ENCODE results near the gene OR2T35. TPM values are rescaled to one million over a fixed set of nuclear protein-coding genes. Genes with fewer than 3 reads are reported as not detected.

Gene OR2T35
- total RNA-seq, 1 donor from 2014 or later = not detected

GRCh38 chr1:248625971-248626370 is 19.1 kb downstream of the OR2T35 start:
- no peak for DNase-seq

GRCh38 chr1:248625166-248625565 is 19.9 kb downstream of the OR2T35 start:
- DNase-seq = no peak

- DNase-seq = no peak
These were observed 22.5 kb downstream of the OR2T35 start for GRCh38 chr1:248622570-248623001.

DNA sequence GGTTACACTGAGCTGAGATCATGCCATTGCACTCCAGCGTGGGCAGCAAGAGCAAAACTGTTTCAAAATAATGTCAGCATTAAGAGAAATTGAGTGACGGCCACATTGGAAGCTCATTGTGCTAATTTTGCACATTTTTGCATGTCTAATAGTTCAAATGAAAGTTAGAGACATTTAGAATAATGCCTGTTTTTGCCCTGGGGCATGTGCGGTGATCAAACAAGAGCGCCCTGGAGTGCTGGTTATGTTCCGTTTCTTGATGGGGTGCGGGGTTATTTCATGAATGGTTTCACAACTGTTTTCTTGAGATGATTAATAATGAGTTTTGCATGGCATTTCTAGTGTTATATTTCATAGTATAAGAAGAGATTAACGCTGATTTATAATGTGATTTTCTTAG is 23.3 kb downstream of the OR2T35 start:
- DNase-seq = no peak

DNA sequence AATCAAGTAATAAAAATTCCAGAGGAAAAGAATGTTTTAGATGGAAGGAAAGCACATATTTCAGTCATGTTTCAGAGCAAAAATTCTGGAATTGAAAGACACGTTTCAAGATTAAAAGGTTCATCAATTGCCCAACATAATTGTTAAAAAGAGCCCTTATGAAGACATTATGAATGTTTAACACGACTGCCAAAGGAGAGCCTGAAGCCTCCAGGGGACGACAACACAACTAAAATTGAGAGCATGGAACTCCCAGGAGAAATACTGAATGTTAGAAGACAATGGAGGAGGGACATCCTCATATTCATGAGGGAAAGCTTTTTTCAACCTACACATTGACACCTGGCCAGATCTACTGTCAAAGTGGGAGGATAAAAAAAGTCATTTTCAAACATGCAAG is 26.2 kb downstream of the OR2T35 start:
- peak; percentile 16 for DNase-seq

- DNase-seq = no peak
These were observed 27.0 kb downstream of the OR2T35 start for GRCh38 chr1:248618119-248618518.

DNA sequence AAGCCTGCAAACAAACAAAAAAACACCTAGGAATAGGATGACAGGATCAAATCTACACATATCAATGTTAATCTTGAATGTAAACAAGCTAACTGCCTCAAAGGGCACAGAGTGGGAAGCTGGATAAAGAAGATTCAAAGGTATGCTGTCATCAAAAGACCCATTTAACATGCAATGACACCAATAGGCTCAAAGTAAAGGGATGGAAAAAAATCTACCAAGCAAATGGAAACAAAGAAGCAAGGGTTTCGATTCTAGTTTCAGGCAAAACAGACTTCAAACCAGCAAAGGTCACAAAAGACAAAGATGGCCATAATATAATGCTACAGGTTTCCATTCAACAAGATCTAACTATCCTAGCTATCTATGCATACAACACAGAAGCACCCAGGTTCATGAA is 31.3 kb downstream of the OR2T35 start:
- DNase-seq = no peak

DNA sequence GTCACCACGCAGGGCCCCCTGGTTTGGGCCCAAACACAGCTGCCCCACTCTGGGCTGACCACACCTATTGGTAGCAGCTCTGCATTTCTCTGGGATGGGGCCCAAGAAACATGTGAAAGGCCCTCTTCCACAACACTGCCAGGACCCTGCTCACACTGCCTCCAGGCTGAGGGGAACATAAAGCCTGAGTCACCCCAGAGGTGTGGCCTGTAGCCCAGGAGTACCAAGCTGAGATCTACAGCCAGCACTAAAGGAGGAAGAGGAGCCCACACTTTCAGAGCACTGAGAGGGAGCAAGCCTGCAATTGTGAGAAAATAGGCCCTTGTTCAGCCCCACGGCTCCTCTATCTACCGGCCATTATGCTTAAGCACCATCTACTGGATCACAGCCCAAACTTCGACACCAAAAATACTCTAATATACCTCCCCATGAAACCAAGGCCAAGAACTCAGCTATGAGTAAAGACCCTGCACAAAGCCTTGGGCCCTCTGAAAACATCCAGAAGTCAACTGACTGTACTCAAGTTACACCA is 33.1 kb downstream of the OR2T35 start:
- no peak for DNase-seq

- no peak for DNase-seq
These were observed 34.8 kb downstream of the OR2T35 start for GRCh38 chr1:248610301-248610700.

DNA sequence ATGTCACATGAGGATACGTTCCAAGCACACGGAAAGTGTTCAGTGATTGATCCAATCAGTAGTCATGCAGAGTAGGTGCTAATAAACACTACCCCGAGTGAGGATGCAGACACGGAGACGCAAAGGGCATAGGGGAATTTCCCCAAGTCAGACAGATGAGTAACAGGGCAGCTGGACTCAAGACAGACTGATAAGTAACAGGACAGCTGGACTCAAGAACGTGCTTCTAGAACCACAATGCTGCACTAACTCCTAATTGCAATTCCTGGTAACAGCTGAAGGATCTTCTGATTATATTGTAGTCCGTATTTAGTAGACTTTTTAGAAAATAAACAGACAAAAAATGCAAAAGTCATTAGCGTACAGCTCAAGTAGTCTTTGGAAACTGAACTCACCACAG is 45.7 kb downstream of the OR2T35 start:
- DNase-seq = no peak

- no peak for DNase-seq
These were observed 47.5 kb downstream of the OR2T35 start, which contains the start of gene OR2T10 for GRCh38 chr1:248597589-248597988. Gene OR2T10 (minus strand): TSS chr1:248597700. CDS start chr1:248593768, 3,932 bp downstream.

DNA sequence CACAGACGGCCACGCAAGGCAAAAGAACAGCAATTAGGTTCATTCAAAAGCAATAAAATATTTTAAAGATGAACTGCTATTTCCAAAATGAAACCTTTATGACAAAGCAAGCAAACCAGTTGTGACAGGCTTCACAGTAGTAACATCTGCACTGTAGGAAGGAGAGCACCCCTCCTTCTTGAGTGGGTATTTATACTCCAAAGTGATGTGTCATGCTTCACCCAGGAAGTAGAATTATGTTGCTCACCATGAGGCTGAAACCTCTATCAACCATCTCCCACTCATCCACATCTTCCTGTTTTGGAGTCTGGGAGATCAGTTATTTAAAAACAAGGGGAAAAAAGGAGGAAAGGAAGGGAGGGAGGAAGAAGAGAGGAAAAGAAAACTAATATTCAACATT is 48.5 kb downstream of the OR2T35 start:
- DNase-seq = no peak

DNA sequence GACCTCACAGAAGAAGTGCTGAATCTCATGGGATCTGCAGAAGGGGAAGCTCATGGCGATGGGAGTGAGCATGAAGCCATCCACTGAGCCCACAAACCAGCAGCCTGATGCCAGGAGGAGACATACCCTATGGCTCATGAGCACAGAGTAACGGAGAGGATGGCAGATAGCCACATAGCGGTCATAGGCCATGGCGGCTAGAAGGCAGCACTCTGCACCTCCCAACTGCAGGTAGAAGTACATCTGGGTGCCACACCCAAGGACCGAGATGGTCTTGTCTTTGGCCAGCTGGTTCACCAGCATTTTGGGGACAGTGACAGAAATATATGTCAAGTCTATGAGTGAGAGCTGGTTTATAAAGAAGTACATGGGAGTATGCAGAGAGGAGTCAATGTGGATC is 51.9 kb downstream of the OR2T35 start:
- DNase-seq = no peak

DNA sequence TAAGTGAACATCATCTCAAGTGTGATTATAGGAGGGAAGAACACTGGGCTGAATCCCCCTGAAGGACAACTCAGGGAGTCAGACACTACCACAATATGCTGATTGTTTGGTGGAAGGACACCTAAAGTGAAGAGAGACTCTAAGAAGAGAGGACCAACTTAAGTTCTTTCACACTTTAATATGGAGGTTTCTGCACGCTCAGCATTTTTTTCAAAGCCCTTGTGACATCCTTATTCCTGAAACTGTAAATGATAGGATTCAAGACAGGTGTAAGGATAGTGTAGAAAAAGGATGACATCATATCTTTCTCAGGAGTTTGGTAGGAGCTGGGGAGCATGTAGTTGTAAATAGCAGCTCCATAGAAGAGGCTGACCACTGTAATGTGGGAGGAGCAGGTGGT is 52.4 kb downstream of the OR2T35 start:
- no peak for DNase-seq

- no peak for DNase-seq
These were observed 55.0 kb downstream of the OR2T35 start for GRCh38 chr1:248590055-248590454.

- DNase-seq = no peak
These were observed 55.7 kb downstream of the OR2T35 start for GRCh38 chr1:248589334-248589733.

Small RNA genes within 50 kb of the gene (small RNA-seq; reads per million reads assigned to genes)
- gene RF00019 = not detected

Other genes starting within 250 kb of the OR2T35 start
- not detected for gene OR2T1, start 242.2 kb downstream of the OR2T35 start, total RNA-seq
- not detected for gene OR2T2, start 199.6 kb downstream of the OR2T35 start, total RNA-seq
- not detected for gene OR2T3, start 171.9 kb downstream of the OR2T35 start, total RNA-seq
- not detected for gene OR2T5, start 156.7 kb downstream of the OR2T35 start, total RNA-seq
- not detected for gene OR2G6, start 137.2 kb downstream of the OR2T35 start, total RNA-seq
- gene OR2T29, start 82.5 kb downstream of the OR2T35 start, total RNA-seq = not detected
- gene OR2T34, start 70.5 kb downstream of the OR2T35 start, total RNA-seq = not detected
- gene OR2T10, start 47.6 kb downstream of the OR2T35 start, total RNA-seq = not detected
- not detected for gene OR2T11, start 10.2 kb downstream of the OR2T35 start, total RNA-seq
- gene OR2T27, start 10.2 kb upstream of the OR2T35 start, total RNA-seq = not detected
- gene OR14I1, start 57.5 kb upstream of the OR2T35 start, total RNA-seq = not detected
- not detected for gene LYPD8, start 110.5 kb upstream of the OR2T35 start, total RNA-seq
- 27.5 TPM for gene SH3BP5L, start 180.6 kb upstream of the OR2T35 start, total RNA-seq
- 14.0 TPM for gene ZNF672, start 192.9 kb upstream of the OR2T35 start, total RNA-seq
- gene ZNF692, start 213.8 kb upstream of the OR2T35 start, total RNA-seq = 27.0 TPM